ENCODE measurements around the gene KLRF2.

DNA sequence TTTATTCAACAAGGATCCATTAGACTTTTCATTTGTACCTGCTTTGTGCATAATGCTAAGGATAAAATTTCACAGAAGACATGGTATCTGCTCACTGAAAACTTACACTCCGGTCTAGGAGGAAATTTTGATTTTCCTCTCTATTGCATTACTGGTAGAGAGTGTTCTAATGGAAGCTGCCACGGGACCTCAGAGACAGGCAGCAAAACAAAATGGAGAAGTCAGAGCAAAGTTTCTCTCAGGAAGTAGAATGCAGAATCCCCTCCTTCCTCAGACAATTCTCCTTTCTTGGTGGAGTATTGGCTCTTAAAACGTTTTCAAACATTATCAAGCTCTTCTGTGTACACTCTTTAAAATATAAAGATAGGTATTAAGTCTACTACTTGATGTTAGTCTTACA, 24.4 kb upstream of the KLRF2 start:
- no peak for TF ChIP-seq EZH2 (IDR thresholded peaks at IDR 0.05; ENCODE audit: low read length, unreplicated experiment)
- no peak for TF ChIP-seq CTCF (conservative IDR thresholded peaks at IDR 0.05; ENCODE audit: low read depth, low read length)
